NT2/D1 (cell line): ENCODE measurements around the gene CHCHD6.
A peak's percentile ranks its signal among the peaks of the same experiment; 100 is the strongest.

Experiments used
- DNase-seq: peaks from one replicate; pipeline ENCODE4 v3.0.0-alpha.2; 2011; ENCODE audit warnings: low read depth, low spot score
- H3K27me3 ChIP-seq: 2 replicates; pipeline ENCODE4 v1.6.0; 2011; ENCODE audit warnings: mild to moderate bottlenecking; ENCODE audit not compliant: insufficient read length, insufficient read depth
- H3K36me3 ChIP-seq: 2 replicates; pipeline ENCODE4 v1.6.1; 2011; ENCODE audit warnings: mild to moderate bottlenecking, low read length, mixed read lengths; ENCODE audit not compliant: insufficient read depth, insufficient read length
- H3K4me1 ChIP-seq: 2 replicates; pipeline ENCODE4 v1.5.1; 2011; ENCODE audit not compliant: insufficient read depth, insufficient read length
- H3K4me3 ChIP-seq: 2 replicates; pipeline ENCODE4 v1.5.1; 2011; ENCODE audit warnings: low read depth; ENCODE audit not compliant: insufficient read length
- H3K9ac ChIP-seq: 2 replicates; pipeline ENCODE4 v1.6.0; 2011; ENCODE audit warnings: low read depth; ENCODE audit not compliant: insufficient read length
- H3K9me3 ChIP-seq: 2 replicates; pipeline ENCODE4 v1.5.1; 2011; ENCODE audit warnings: mild to moderate bottlenecking, low read length; ENCODE audit not compliant: insufficient read depth
- SUZ12 ChIP-seq: IDR thresholded peaks from 2 replicates; pipeline ENCODE4 v1.6.1; 2011; ENCODE audit not compliant: insufficient read length, insufficient read depth; ENCODE audit errors: extremely low read depth
- YY1 ChIP-seq: IDR thresholded peaks from 2 replicates; pipeline ENCODE4 v1.6.1; 2011; ENCODE audit not compliant: insufficient read length, insufficient read depth
- ZNF274 ChIP-seq: IDR thresholded peaks from 2 replicates; pipeline ENCODE4 v1.6.1; 2011; ENCODE audit warnings: mild to moderate bottlenecking, low read depth, low read length

Gene CHCHD6

GRCh38 chr3:126901631-126902030 lies 197.6 kb downstream of the CHCHD6 start:
- DNase-seq: no peak
- no peaks in the 10 kb centered on the region for H3K9me3 ChIP-seq
- no peak for TF ChIP-seq SUZ12
- no peak for TF ChIP-seq ZNF274
- TF ChIP-seq YY1: no peak
- no peak overlapping the region for H3K4me3 ChIP-seq
- H3K9ac ChIP-seq: no peak overlapping the region
- no peaks in the 10 kb centered on the region for H3K36me3 ChIP-seq
- H3K4me1 ChIP-seq: no peaks in the 10 kb centered on the region
- H3K27me3 ChIP-seq: no peaks in the 10 kb centered on the region

- Histone ChIP-seq H3K4me3 (no peak overlapping the region), H3K9ac (no peak overlapping the region), H3K36me3 (no peaks in the 10 kb centered on the region), H3K4me1 (no peaks in the 10 kb centered on the region), H3K27me3 (no peaks in the 10 kb centered on the region), H3K9me3 (no peaks in the 10 kb centered on the region)
- TF ChIP-seq SUZ12 (no peak), ZNF274 (no peak), YY1 (no peak)
- DNase-seq: no peak
Measured at GRCh38 chr3:126903521-126903920, 199.5 kb downstream of the CHCHD6 start.

GRCh38 chr3:126907557-126907956 lies 203.5 kb downstream of the CHCHD6 start:
- TF ChIP-seq ZNF274: no peak
- TF ChIP-seq SUZ12: no peak
- TF ChIP-seq YY1: no peak
- no peak for DNase-seq
- Histone ChIP-seq H3K4me3 (no peak overlapping the region), H3K9me3 (no peaks in the 10 kb centered on the region), H3K4me1 (peaks cover 12% of the 10 kb centered on the region), H3K27me3 (no peaks in the 10 kb centered on the region), H3K9ac (no peak overlapping the region), H3K36me3 (no peaks in the 10 kb centered on the region)

- no peaks in the 10 kb centered on the region for H3K36me3 ChIP-seq
- H3K4me1 ChIP-seq: peaks cover 17% of the 10 kb centered on the region
- TF ChIP-seq SUZ12 (no peak), YY1 (no peak), ZNF274 (no peak)
- H3K27me3 ChIP-seq: no peaks in the 10 kb centered on the region
- H3K4me3 ChIP-seq: no peak overlapping the region
- H3K9ac ChIP-seq: no peak overlapping the region
- H3K9me3 ChIP-seq: no peaks in the 10 kb centered on the region
- no peak for DNase-seq
Measured at GRCh38 chr3:126908752-126909275, 204.8 kb downstream of the CHCHD6 start.

- no peaks in the 10 kb centered on the region for H3K9me3 ChIP-seq
- no peak overlapping the region for H3K9ac ChIP-seq
- no peak overlapping the region for H3K4me3 ChIP-seq
- no peak for DNase-seq
- H3K27me3 ChIP-seq: no peaks in the 10 kb centered on the region
- TF ChIP-seq ZNF274 (no peak), SUZ12 (no peak)
- H3K4me1 ChIP-seq: peaks cover 17% of the 10 kb centered on the region
- peaks cover 4% of the 10 kb centered on the region for H3K36me3 ChIP-seq
Measured at GRCh38 chr3:126910231-126910630, 206.2 kb downstream of the CHCHD6 start.

- TF ChIP-seq ZNF274: no peak
- no peak for TF ChIP-seq SUZ12
- TF ChIP-seq YY1: no peak
- Histone ChIP-seq H3K4me1 (peaks cover 17% of the 10 kb centered on the region), H3K4me3 (no peak overlapping the region), H3K9ac (no peak overlapping the region), H3K9me3 (no peaks in the 10 kb centered on the region), H3K36me3 (peaks cover 4% of the 10 kb centered on the region), H3K27me3 (no peaks in the 10 kb centered on the region)
- DNase-seq: peak; percentile 42
Measured at GRCh38 chr3:126911162-126912026, 207.4 kb downstream of the CHCHD6 start.

GRCh38 chr3:126912027-126912422 lies 208.0 kb downstream of the CHCHD6 start:
- H3K27me3 ChIP-seq: no peaks in the 10 kb centered on the region
- no peak overlapping the region for H3K4me3 ChIP-seq
- DNase-seq: no peak
- peaks cover 8% of the 10 kb centered on the region for H3K36me3 ChIP-seq
- TF ChIP-seq YY1 (no peak), SUZ12 (no peak), ZNF274 (no peak)
- no peak overlapping the region for H3K9ac ChIP-seq
- H3K4me1 ChIP-seq: peaks cover 17% of the 10 kb centered on the region
- no peaks in the 10 kb centered on the region for H3K9me3 ChIP-seq
